ENCODE results near the gene PTHLH.

Gene PTHLH

DNA sequence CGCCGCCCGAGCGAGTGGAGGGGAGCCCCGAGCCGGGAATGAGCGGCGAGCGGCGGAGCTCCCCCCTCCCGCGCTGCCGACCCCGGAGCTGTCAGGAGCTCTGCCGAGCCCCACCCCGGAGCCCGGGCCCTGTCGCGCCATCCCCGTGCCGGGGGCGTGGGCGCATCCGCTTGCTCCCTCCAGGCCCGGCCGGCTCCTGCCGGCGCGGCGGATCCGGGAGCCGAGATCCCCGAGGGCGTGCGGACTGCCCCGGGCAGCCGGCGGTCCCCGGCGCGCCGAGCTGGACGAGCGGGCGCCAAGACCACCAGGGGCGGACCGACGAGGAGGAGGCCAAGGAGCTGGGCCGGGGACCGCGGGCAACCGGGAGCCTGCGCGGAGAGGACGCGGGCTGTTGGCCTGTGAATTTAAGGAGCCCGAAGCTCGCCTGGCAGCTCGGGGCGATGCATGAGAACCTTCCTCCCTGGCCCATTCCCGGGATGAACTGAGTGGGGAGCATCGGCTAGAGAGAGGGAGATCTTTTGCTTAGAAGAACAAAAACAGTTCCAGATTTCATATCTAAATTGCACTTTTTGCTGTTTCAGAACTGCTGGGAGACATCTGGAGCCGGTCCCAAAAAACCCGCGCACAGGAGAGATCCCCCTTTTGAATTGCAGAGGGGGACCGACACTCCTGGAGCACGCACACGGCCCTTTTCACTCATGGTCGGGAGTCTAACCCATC, 2.0 kb downstream of the PTHLH start:
- no peak overlapping the region; the same call in 1 of the 2 replicates for H3K4me3 ChIP-seq (ENCODE audit: low read depth, low read length)
- TF ChIP-seq, protein P1, sequence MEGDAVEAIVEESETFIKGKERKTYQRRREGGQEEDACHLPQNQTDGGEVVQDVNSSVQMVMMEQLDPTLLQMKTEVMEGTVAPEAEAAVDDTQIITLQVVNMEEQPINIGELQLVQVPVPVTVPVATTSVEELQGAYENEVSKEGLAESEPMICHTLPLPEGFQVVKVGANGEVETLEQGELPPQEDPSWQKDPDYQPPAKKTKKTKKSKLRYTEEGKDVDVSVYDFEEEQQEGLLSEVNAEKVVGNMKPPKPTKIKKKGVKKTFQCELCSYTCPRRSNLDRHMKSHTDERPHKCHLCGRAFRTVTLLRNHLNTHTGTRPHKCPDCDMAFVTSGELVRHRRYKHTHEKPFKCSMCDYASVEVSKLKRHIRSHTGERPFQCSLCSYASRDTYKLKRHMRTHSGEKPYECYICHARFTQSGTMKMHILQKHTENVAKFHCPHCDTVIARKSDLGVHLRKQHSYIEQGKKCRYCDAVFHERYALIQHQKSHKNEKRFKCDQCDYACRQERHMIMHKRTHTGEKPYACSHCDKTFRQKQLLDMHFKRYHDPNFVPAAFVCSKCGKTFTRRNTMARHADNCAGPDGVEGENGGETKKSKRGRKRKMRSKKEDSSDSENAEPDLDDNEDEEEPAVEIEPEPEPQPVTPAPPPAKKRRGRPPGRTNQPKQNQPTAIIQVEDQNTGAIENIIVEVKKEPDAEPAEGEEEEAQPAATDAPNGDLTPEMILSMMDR (IDR thresholded peaks at IDR 0.05; ENCODE audit: insufficient read depth, low read depth, low read length, missing control alignments) = no peak
- DNase-seq (ENCODE audit: low read depth) = no peak

DNA sequence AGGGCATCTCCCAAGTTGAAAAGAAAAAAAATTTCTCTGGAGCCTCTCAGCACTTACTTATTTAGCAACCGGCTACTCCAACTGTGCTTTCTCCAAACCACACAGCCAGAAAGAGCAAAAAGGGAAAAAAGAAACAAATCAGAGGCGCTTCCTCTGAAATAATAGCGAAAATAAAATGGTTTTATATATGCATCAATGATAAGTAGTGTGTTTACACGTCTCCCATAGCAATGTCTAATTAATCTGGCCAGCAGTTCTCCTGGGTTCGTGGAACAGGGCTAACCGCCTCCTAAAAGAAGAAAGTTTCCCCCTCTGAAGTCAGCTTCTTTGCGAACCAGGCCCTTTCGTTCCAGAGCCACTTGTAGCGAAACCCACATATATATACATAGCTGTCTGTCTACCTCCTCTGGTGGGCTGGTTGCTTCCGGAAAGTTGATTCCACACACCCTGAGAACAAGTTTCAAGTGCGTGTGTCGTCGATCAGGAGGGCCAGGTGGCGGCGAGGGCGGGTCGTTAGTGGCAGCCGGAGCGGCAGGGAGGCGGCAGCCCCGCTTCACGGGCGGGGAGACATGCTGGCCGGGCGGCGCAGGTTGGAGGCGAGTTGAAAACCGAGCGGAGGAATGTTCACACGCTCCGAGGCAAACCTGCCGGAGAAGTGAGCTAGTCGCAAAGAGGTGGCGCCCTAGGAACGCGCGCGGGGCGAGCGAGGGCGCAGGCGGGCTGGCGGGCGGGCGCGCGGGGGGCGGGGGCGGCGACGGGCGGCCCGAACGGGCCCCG, 2.7 kb downstream of the PTHLH start:
- peak overlapping the region; percentile 52 for H3K4me3 ChIP-seq (ENCODE audit: low read depth, low read length)
- DNase-seq (ENCODE audit: low read depth) = peak; percentile 89
- TF ChIP-seq, protein P1 (IDR thresholded peaks at IDR 0.05; ENCODE audit: insufficient read depth, low read depth, low read length, missing control alignments) = no peak

DNA sequence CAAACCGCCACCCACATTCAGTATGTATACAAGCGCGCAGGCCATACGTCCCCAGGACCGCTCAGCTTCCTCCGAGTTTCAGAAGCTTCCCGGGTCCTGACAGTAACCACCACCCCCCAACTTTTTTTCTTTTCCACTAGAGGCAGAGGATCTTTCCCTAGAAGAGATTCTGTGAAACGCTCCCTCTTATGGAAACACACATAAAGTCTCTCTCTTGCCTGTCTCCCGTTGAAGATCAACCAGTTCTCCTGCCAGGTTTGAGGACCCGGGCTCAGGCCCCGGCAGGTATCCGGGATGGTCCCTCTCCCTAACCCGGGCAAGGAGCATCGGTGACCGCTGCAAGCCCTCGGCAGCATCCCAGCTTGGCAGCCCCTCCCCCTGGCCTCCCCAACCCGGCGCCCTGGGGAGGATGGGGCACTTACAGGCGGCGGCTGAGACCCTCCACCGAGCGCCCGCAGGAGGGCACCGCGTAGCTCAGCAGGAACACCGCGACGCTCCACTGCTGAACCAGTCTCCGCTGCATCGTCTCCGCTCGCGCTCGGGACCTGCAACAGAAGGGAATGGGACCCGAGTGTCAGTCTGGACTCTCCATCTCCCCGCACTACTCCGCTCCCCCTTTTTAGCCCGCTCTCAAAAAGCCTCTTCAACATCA, 3.4 kb downstream of the PTHLH start:
- no peak for DNase-seq (ENCODE audit: low read depth)
- H3K4me3 ChIP-seq (ENCODE audit: low read depth, low read length) = peak overlapping the region; percentile 52
- TF ChIP-seq, protein P1 (IDR thresholded peaks at IDR 0.05; ENCODE audit: insufficient read depth, low read depth, low read length, missing control alignments) = no peak

DNA sequence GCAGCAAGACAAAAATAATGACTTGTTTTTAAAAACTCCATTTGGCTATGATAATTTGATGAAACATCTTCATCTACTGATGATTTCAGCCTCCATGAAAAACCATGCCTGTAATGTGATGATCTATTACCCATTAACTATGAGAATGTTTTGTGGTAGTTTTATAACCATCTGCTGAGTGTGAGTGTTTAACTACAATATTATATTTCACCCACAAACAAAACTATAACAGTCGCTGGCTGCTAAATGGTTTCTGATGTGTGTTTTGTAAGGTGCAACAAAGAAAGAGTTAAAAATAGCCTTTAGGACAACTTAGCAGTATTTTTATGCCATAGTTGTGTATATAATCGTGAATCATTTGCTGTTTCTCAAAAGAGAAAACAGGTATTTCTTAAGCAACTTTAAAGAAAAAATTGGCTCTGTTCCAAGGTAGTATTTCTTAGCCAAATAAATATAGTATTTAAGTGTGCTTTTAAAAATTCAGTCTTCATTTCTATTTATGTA, 4.9 kb downstream of the PTHLH start:
- H3K4me3 ChIP-seq (ENCODE audit: low read depth, low read length) = no peak overlapping the region
- TF ChIP-seq, protein P1 (IDR thresholded peaks at IDR 0.05; ENCODE audit: insufficient read depth, low read depth, low read length, missing control alignments) = no peak
- DNase-seq (ENCODE audit: low read depth) = no peak

DNA sequence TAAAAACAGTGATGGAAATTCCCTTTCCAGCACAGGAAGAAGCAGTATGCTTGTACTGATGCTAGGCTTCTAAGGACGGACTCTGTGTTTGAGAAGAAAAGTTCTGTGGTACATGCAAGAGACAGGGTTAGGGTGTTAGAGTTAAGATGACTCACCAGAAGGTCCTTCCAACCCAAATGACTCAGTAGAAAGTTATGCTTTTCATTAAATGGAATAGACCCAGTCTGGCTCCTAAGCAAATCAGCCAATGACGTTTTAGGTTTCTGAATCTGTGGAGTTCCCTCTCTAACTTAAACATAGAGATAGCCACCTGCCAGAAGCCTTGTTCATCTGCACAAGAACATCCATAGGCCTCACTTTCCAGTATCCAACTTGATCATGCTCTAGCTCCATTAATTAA, 5.7 kb downstream of the PTHLH start:
- no peak overlapping the region for H3K4me3 ChIP-seq (ENCODE audit: low read depth, low read length)
- DNase-seq (ENCODE audit: low read depth) = peak; percentile 29

DNA sequence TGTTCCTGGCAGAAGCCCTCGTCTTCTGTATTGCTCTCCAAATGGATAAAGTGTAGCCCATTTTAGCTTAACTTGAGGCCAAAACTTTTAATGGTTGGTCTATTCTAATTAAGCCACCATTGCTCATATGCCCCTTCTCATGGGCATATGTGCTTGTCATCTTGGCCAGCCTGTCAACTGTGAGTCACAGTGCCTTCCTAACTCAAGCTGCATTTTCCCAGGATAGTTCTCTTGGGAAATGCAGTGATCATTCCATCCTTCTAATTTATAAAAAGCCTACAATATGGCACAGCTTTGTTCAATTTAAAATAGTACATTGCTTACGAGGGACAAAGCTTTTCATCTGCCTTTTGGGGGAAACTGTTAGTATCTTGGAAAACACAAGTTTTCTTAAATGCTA, 6.6 kb downstream of the PTHLH start:
- TF ChIP-seq, protein P1 (IDR thresholded peaks at IDR 0.05; ENCODE audit: insufficient read depth, low read depth, low read length, missing control alignments) = no peak
- no peak for DNase-seq (ENCODE audit: low read depth)
- no peak overlapping the region for H3K4me3 ChIP-seq (ENCODE audit: low read depth, low read length)

More for the DNA sequence above, 5.7 kb downstream of the PTHLH start:
- TF ChIP-seq, protein P1 (IDR thresholded peaks at IDR 0.05; ENCODE audit: insufficient read depth, low read depth, low read length, missing control alignments) = no peak

Measured in GM12865 (cell line).